ENCODE data around the gene PGC.

Gene PGC

DNA sequence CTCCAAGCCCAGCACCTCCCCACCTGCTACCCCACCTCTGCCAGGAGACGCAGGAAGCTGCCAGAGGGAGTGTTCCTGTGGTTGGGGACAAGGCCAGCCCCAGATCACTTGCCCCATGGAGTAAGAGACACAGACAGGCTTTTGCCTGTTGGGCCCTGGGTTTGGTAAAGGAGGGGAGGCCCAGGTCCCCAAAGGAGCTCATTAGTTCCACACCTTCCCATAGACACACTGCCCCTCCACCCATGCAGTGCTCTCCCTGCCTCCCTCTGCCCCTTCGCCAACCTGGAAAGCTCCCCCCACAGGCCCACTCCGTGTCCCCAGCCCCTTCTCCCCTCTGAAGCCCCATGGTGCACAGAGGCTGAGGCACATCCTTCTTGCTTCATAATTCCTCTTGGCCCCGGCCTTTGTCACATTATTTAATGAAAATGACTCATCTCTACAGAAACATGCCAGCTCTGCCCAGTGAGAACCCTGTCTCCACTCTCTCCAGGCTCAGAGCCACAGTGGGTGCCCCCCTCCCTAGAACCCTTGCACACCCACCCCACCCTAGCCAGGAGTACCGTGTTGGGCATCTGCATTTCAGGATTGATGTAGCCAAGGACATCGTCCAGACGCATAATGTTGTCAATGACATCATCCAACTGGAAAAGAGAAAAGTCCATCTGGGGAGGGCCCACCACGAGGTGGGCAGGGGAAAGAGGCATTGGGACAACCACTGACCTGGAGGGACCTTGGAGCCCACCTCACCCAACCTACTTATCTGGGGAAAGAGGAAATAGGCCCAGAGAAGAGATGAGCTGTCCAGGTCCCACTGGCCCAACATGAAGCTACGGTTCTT, 57.8 kb downstream of the PGC start:
- no peak overlapping the region for H3K4me3 Mint-ChIP-seq
- peaks cover 6% of the 10 kb centered on the region for H3K36me3 Mint-ChIP-seq (ENCODE audit: insufficient read depth)
- DNase-seq (ENCODE audit: low spot score in 2 of 2): no peak
- no peak overlapping the region for H3K27ac Mint-ChIP-seq (ENCODE audit: low read depth)
- no peak for ATAC-seq (replicated peaks; ENCODE audit: extremely low read depth, poor library complexity, severe bottlenecking)
- no peaks in the 10 kb centered on the region for H3K4me1 Mint-ChIP-seq
- H3K9me3 Mint-ChIP-seq: no peaks in the 10 kb centered on the region
- no peaks in the 10 kb centered on the region for H3K27me3 Mint-ChIP-seq

DNA sequence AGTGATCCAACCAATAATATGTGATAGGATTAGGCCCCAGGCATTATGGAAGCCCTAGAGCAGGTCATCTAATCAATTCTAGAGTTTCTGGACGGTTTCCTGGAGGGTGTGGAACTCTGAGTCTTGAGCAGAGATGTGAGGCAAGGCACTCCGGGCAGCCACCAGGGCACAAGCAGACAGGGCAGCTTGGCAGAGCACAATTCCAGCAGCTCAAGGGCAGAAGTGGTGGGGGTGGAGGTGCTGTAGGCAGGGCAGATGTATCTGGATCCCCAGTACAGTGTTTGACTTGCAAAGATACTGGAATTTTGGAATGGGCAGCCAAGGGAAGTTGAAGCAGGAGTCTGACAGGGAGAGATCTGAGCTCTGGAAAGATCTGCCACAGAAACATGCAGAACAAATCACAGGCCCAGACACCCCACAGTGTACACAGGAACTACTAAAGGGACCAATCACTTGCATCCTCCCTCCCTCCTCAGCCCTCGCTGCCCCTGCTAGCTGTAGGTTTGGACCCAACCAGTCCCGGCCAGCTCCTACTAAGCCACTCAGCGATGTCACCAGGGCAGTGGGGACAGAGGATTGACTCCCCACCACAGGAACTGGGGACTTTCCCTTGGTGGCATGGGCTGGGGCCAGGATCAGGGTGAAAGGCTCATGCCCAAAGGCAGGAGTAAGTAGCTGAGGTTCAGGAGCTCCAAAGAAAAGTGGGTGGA, 58.8 kb downstream of the PGC start:
- H3K27ac Mint-ChIP-seq (ENCODE audit: low read depth): peak overlapping the region; percentile 22
- peaks cover 6% of the 10 kb centered on the region for H3K36me3 Mint-ChIP-seq (ENCODE audit: insufficient read depth)
- H3K27me3 Mint-ChIP-seq: no peaks in the 10 kb centered on the region
- no peak overlapping the region for H3K4me3 Mint-ChIP-seq
- no peaks in the 10 kb centered on the region for H3K9me3 Mint-ChIP-seq
- peaks cover 6% of the 10 kb centered on the region for H3K4me1 Mint-ChIP-seq
- DNase-seq (ENCODE audit: low spot score in 2 of 2): no peak
- no peak for ATAC-seq (replicated peaks; ENCODE audit: extremely low read depth, poor library complexity, severe bottlenecking)

DNA sequence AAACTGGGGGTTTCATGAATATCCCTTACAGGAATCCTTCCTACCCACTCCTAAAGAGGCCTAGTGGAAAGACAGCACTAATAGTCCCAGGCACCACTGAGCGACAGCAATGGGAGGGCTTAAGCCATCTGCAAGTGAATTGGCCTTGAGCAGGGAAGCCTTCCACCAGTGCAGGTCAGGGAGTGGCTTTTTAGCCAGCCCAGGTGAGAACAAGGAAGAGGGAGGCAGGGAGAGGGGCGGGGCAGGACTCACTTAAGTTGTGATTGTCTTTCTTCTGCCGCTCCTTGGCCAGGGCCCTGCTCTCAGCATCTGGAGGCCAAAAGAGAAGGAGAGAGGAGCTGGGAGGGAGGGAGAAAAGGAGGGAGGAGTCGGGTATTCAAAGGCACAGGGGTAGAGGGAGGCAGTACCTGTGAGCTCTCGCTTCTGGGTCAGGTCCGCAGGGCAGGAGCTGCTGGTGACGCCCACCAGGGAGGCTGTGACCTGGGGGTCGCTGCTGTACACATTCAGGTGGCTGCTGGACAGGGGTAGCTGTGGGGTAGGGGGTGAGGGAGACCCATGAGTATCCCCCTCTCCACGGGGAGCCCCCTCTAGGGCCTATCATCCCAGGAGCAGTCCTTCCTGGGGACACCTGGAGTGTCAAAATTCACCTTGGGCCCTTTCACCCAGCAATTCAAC, 59.6 kb downstream of the PGC start:
- Mint-ChIP-seq H3K4me3 (no peak overlapping the region), H3K9me3 (no peaks in the 10 kb centered on the region), H3K4me1 (peaks cover 8% of the 10 kb centered on the region), H3K27ac (ENCODE audit: low read depth) (peak overlapping the region; percentile 22), H3K36me3 (ENCODE audit: insufficient read depth) (peaks cover 6% of the 10 kb centered on the region), H3K27me3 (no peaks in the 10 kb centered on the region)
- ATAC-seq (replicated peaks; ENCODE audit: extremely low read depth, poor library complexity, severe bottlenecking) (no peak), DNase-seq (ENCODE audit: low spot score in 2 of 2) (no peak)

Measured in central memory CD8-positive, alpha-beta T cell (primary cell).